H9 (cell line): ENCODE data around the gene ENOX1. TPM values are rescaled to one million over a fixed set of nuclear protein-coding genes. Genes with fewer than 3 reads are reported as not detected.

Experiments
- DNase-seq: peaks from one replicate; pipeline ENCODE4 v3.0.0-alpha.2; 2017
- H2AFZ ChIP-seq: one replicate; pipeline ENCODE4 v1.6.1; 2013; ENCODE audit warnings: mild to moderate bottlenecking, low read length, control low read depth, moderate library complexity
- H2AK5ac ChIP-seq: 2 replicates; pipeline ENCODE4 v1.6.1; 2013; ENCODE audit warnings: low read length, control low read depth, mixed read lengths; ENCODE audit not compliant: insufficient read length
- H2BK120ac ChIP-seq: one replicate; pipeline ENCODE4 v1.6.1; 2013; ENCODE audit warnings: low read depth, mild to moderate bottlenecking, low read length, control low read depth, inconsistent platforms; ENCODE audit not compliant: poor library complexity, severe bottlenecking
- H2BK12ac ChIP-seq: 2 replicates; pipeline ENCODE4 v1.6.1; 2013; ENCODE audit warnings: low read length, control low read depth, mixed read lengths, low read depth; ENCODE audit not compliant: insufficient read length
- H2BK15ac ChIP-seq: 2 replicates; pipeline ENCODE4 v1.6.1; 2013; ENCODE audit warnings: low read depth, low read length, control low read depth
- H2BK20ac ChIP-seq: one replicate; pipeline ENCODE4 v1.6.1; 2013; ENCODE audit warnings: low read depth, mild to moderate bottlenecking, low read length, control low read depth, inconsistent platforms; ENCODE audit not compliant: poor library complexity, severe bottlenecking
- H2BK5ac ChIP-seq: 2 replicates; pipeline ENCODE4 v1.6.1; 2013; ENCODE audit warnings: low read length, control low read depth, mixed read lengths; ENCODE audit not compliant: insufficient read length
- H3K14ac ChIP-seq: 2 replicates; pipeline ENCODE4 v1.6.1; 2013; ENCODE audit warnings: low read length, control low read depth; ENCODE audit not compliant: insufficient read depth
- H3K18ac ChIP-seq: 2 replicates; pipeline ENCODE4 v1.6.1; 2013; ENCODE audit warnings: low read depth, mild to moderate bottlenecking, mixed read lengths, low read length, control low read depth; ENCODE audit not compliant: insufficient read length
- H3K23ac ChIP-seq: 2 replicates; pipeline ENCODE4 v1.6.1; 2013; ENCODE audit warnings: low read length, control low read depth, mixed read lengths, low read depth; ENCODE audit not compliant: insufficient read length
- H3K23me2 ChIP-seq: 2 replicates; pipeline ENCODE4 v1.6.1; 2013; ENCODE audit warnings: low read depth, mild to moderate bottlenecking, mixed read lengths, low read length, control low read depth; ENCODE audit not compliant: insufficient read length, poor library complexity, severe bottlenecking
- H3K27ac ChIP-seq: 2 replicates; pipeline ENCODE4 v1.5.1; 2013; ENCODE audit warnings: low read length, control low read depth, mixed read lengths, low read depth; ENCODE audit not compliant: insufficient read length
- H3K27me3 ChIP-seq: 2 replicates; pipeline ENCODE4 v1.6.1; 2013; ENCODE audit warnings: low read length, control low read depth, inconsistent platforms; ENCODE audit not compliant: insufficient read depth
- H3K4ac ChIP-seq: 2 replicates; pipeline ENCODE4 v1.6.1; 2013; ENCODE audit warnings: low read depth, mild to moderate bottlenecking, control low read depth, inconsistent platforms, low read length, moderate library complexity
- H3K4me1 ChIP-seq: 2 replicates; pipeline ENCODE4 v1.6.1; 2013; ENCODE audit warnings: low read length, control low read depth, inconsistent platforms; ENCODE audit not compliant: insufficient read depth
- H3K4me2 ChIP-seq: 2 replicates; pipeline ENCODE4 v1.6.1; 2013; ENCODE audit warnings: low read length, control low read depth, mixed read lengths; ENCODE audit not compliant: insufficient read length, insufficient read depth
- H3K56ac ChIP-seq: 2 replicates; pipeline ENCODE4 v1.6.1; 2013; ENCODE audit warnings: low read depth, mild to moderate bottlenecking, mixed read lengths, low read length, control low read depth; ENCODE audit not compliant: insufficient read length
- H3K79me1 ChIP-seq: 2 replicates; pipeline ENCODE4 v1.6.1; 2013; ENCODE audit warnings: low read depth, mild to moderate bottlenecking, moderate library complexity, low read length, control low read depth, inconsistent platforms; ENCODE audit not compliant: insufficient read depth, poor library complexity, severe bottlenecking
- H3K79me2 ChIP-seq: 2 replicates; pipeline ENCODE4 v1.6.1; 2013; ENCODE audit warnings: low read length, control low read depth, inconsistent platforms; ENCODE audit not compliant: insufficient read depth
- H3K9ac ChIP-seq: 2 replicates; pipeline ENCODE4 v1.6.1; 2013; ENCODE audit warnings: low read length, control low read depth, mixed read lengths; ENCODE audit not compliant: insufficient read length; ENCODE audit errors: extremely low read depth
- H3K9me3 ChIP-seq: one replicate; pipeline ENCODE4 v1.6.1; 2013; ENCODE audit warnings: low read depth, low read length, inconsistent platforms; ENCODE audit not compliant: control insufficient read depth
- H3T11ph ChIP-seq: one replicate; pipeline ENCODE4 v1.6.1; 2013; ENCODE audit warnings: mild to moderate bottlenecking, low read length, control low read depth, inconsistent platforms
- H4K20me1 ChIP-seq: one replicate; pipeline ENCODE4 v1.6.1; 2013; ENCODE audit not compliant: control insufficient read depth, insufficient read length, insufficient read depth
- H4K5ac ChIP-seq: 2 replicates; pipeline ENCODE4 v1.6.1; 2013; ENCODE audit warnings: low read depth, mild to moderate bottlenecking, mixed read lengths, low read length, control low read depth; ENCODE audit not compliant: insufficient read length
- H4K8ac ChIP-seq: replicated peaks from 2 replicates; pipeline ENCODE4 v1.6.1; 2013; ENCODE audit warnings: low read length, control low read depth, mixed read lengths, low read depth; ENCODE audit not compliant: insufficient read length
- H4K91ac ChIP-seq: 2 replicates; pipeline ENCODE4 v1.6.1; 2013; ENCODE audit warnings: low read depth, mild to moderate bottlenecking, moderate library complexity, mixed read lengths, low read length, control low read depth; ENCODE audit not compliant: insufficient read length
- H3K27ac Mint-ChIP-seq, 3 experiments: 2 replicates in 2 of 3; 3 replicates in 1 of 3; pipeline ENCODE4 v1.8.0; 2020 to 2021; ENCODE audit warnings: mixed read lengths in 3 of 3, mild to moderate bottlenecking in 1 of 3, moderate library complexity in 1 of 3
- H3K27me3 Mint-ChIP-seq: 2 replicates; pipeline ENCODE4 v1.8.0; 2021; ENCODE audit warnings: low read depth, mild to moderate bottlenecking, moderate library complexity, mixed read lengths
- H3K36me3 Mint-ChIP-seq, 3 experiments: 2 replicates in 2 of 3; 3 replicates in 1 of 3; pipeline ENCODE4 v1.8.0; 2020 to 2021; ENCODE audit warnings: low read depth in 3 of 3, mixed read lengths in 3 of 3; ENCODE audit not compliant: insufficient read depth in 1 of 3
- H3K4me1 Mint-ChIP-seq, 2 experiments: 2 replicates each; pipeline ENCODE4 v1.8.0; 2020; ENCODE audit warnings: mixed read lengths in 2 of 2
- H3K4me3 Mint-ChIP-seq, 2 experiments: 2 replicates in 1 of 2; 3 replicates in 1 of 2; pipeline ENCODE4 v1.8.0; 2020 to 2021; ENCODE audit warnings: mild to moderate bottlenecking in 2 of 2, mixed read lengths in 2 of 2, moderate library complexity in 1 of 2
- H3K9me3 Mint-ChIP-seq, 2 experiments: 2 replicates in 1 of 2; 3 replicates in 1 of 2; pipeline ENCODE4 v1.8.0; 2020; ENCODE audit warnings: mild to moderate bottlenecking in 2 of 2, mixed read lengths in 2 of 2, moderate library complexity in 1 of 2
- WGBS: extraction: QIAGEN DNeasy Blood & Tissue Kit; methylation state at CpG from one replicate; pipeline ENCODE4 v1.1.7; 2013; ENCODE audit warnings: missing lambda C conversion rate, low lambda C conversion rate, mixed read lengths; ENCODE audit not compliant: insufficient read length; ENCODE audit errors: extremely low coverage; 5-methylcytosine and 5-hydroxymethylcytosine counted together
- total RNA-seq: library from RNA; stranded (reverse); gene quantifications from 2 replicates; pipeline ENCODE4 v1.2.1, GENCODE V29; 2021
- TF ChIP-seq, protein P1 (sequence below): fragments of 200-600 bp; sonication (generic); conservative IDR thresholded peaks from 3 replicates; pipeline ENCODE4 v1.8.0; 2021; ENCODE audit warnings: antibody characterized with exemption, mild to moderate bottlenecking

Gene ENOX1
- total RNA-seq, 1 experiment from 2014 or later = 0.24 TPM

GRCh38 chr13:43167731-43168130 is 619.0 kb downstream of the ENOX1 start:
- Histone ChIP-seq H3K18ac (no peak overlapping the region), H2BK20ac (no peak overlapping the region), H3K4me1 (no peaks in the 10 kb centered on the region), H3K9ac (no peak overlapping the region), H2AFZ (no peak overlapping the region), H4K91ac (no peak overlapping the region), H3K4ac (no peak overlapping the region), H3K27me3 (no peaks in the 10 kb centered on the region), H2BK120ac (no peak overlapping the region), H2BK5ac (no peak overlapping the region), H4K20me1 (no peaks in the 10 kb centered on the region), H4K8ac (no peak overlapping the region), H2BK12ac (no peak overlapping the region), H3K4me2 (no peak overlapping the region), H3K27ac (no peak overlapping the region), H3K79me2 (no peaks in the 10 kb centered on the region), H3T11ph (no peak overlapping the region), H4K5ac (no peak overlapping the region), H3K14ac (no peak overlapping the region), H2BK15ac (no peak overlapping the region), H3K9me3 (no peaks in the 10 kb centered on the region), H3K23me2 (no peaks in the 10 kb centered on the region), H3K56ac (no peak overlapping the region), H2AK5ac (no peak overlapping the region), H3K23ac (no peak overlapping the region), H3K79me1 (no peaks in the 10 kb centered on the region)
- H3K9me3 Mint-ChIP-seq = peaks cover 19 to 30% of the 10 kb centered on the region in 2 experiments
- no peak overlapping the region for H3K27ac Mint-ChIP-seq
- H3K27me3 Mint-ChIP-seq = no peaks in the 10 kb centered on the region
- peaks cover 9 to 13% of the 10 kb centered on the region in 2 experiments for H3K4me1 Mint-ChIP-seq
- H3K4me3 Mint-ChIP-seq = no peak overlapping the region
- no peak for DNase-seq
- WGBS = no CpG with 5 or more reads among the region's 2 CpGs
- TF ChIP-seq, protein P1, sequence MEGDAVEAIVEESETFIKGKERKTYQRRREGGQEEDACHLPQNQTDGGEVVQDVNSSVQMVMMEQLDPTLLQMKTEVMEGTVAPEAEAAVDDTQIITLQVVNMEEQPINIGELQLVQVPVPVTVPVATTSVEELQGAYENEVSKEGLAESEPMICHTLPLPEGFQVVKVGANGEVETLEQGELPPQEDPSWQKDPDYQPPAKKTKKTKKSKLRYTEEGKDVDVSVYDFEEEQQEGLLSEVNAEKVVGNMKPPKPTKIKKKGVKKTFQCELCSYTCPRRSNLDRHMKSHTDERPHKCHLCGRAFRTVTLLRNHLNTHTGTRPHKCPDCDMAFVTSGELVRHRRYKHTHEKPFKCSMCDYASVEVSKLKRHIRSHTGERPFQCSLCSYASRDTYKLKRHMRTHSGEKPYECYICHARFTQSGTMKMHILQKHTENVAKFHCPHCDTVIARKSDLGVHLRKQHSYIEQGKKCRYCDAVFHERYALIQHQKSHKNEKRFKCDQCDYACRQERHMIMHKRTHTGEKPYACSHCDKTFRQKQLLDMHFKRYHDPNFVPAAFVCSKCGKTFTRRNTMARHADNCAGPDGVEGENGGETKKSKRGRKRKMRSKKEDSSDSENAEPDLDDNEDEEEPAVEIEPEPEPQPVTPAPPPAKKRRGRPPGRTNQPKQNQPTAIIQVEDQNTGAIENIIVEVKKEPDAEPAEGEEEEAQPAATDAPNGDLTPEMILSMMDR = no peak
- peaks cover 0 to 20% (median 8%) of the 10 kb centered on the region in 3 experiments; a peak in 5 of 7 replicates for H3K36me3 Mint-ChIP-seq
